Measurements from ENCODE around the gene GAD1.

The GAD1 gene

GRCh38 chr2:170818036-170818751, 1.5 kb downstream of the GAD1 start:
- peak; percentile 29 for DNase-seq (ENCODE audit: low read depth, low spot score)

- DNase-seq (ENCODE audit: low read depth, low spot score): peak; percentile 37
Observed at GRCh38 chr2:170818752-170819470, 2.2 kb downstream of the GAD1 start.

- DNase-seq (ENCODE audit: low read depth, low spot score): peak; percentile 74
Observed at GRCh38 chr2:170819680-170820664, 3.3 kb downstream of the GAD1 start.

- no peak for DNase-seq (ENCODE audit: low read depth, low spot score)
Observed at GRCh38 chr2:170820757-170821530, 4.3 kb downstream of the GAD1 start.

- no peak for DNase-seq (ENCODE audit: low read depth, low spot score)
Observed at GRCh38 chr2:170821531-170822289, 5.0 kb downstream of the GAD1 start.

GRCh38 chr2:170822290-170823087, 5.8 kb downstream of the GAD1 start:
- DNase-seq (ENCODE audit: low read depth, low spot score): peak; percentile 50

- peak; percentile 69 for DNase-seq (ENCODE audit: low read depth, low spot score)
Observed at GRCh38 chr2:170823088-170823897, 6.6 kb downstream of the GAD1 start.

- DNase-seq (ENCODE audit: low read depth, low spot score): no peak
Observed at GRCh38 chr2:170823898-170824215, 7.2 kb downstream of the GAD1 start.

GRCh38 chr2:170824526-170825015, 7.9 kb downstream of the GAD1 start:
- DNase-seq (ENCODE audit: low read depth, low spot score): no peak

GRCh38 chr2:170827841-170828532, 11.3 kb downstream of the GAD1 start:
- DNase-seq (ENCODE audit: low read depth, low spot score): no peak

- DNase-seq (ENCODE audit: low read depth, low spot score): no peak
Observed at GRCh38 chr2:170828533-170828916, 11.8 kb downstream of the GAD1 start.

- no peak for DNase-seq (ENCODE audit: low read depth, low spot score)
Observed at GRCh38 chr2:170829036-170829435, 12.3 kb downstream of the GAD1 start.

GRCh38 chr2:170830166-170830565, 13.5 kb downstream of the GAD1 start:
- DNase-seq (ENCODE audit: low read depth, low spot score): no peak

GRCh38 chr2:170831115-170831514, 14.4 kb downstream of the GAD1 start:
- no peak for DNase-seq (ENCODE audit: low read depth, low spot score)

GRCh38 chr2:170836027-170836426, 19.3 kb downstream of the GAD1 start:
- DNase-seq (ENCODE audit: low read depth, low spot score): no peak

- DNase-seq (ENCODE audit: low read depth, low spot score): no peak
Observed at GRCh38 chr2:170840717-170841210, 24.1 kb downstream of the GAD1 start.

GRCh38 chr2:170842785-170843184, 26.1 kb downstream of the GAD1 start:
- DNase-seq (ENCODE audit: low read depth, low spot score): no peak

- DNase-seq (ENCODE audit: low read depth, low spot score): no peak
Observed at GRCh38 chr2:170843656-170844055, 27.0 kb downstream of the GAD1 start.
